GM12891 (cell line): ENCODE results near the gene PYCARD.

Experiments used
- PAX5 ChIP-seq: IDR thresholded peaks from 2 replicates; pipeline ENCODE4 v1.6.1; 2011; ENCODE audit warnings: low read length, moderate library complexity, mild to moderate bottlenecking; ENCODE audit not compliant: insufficient read depth, severe bottlenecking
- POLR2A ChIP-seq: IDR thresholded peaks from 2 replicates; pipeline ENCODE4 v1.6.1; 2011; ENCODE audit warnings: low read depth, low read length, control low read depth
- POLR2AphosphoS5 ChIP-seq: IDR thresholded peaks from 2 replicates; pipeline ENCODE4 v1.6.1; 2011; ENCODE audit warnings: low read depth, low read length, control low read depth
- POU2F2 ChIP-seq: IDR thresholded peaks from 2 replicates; pipeline ENCODE4 v1.6.1; 2011; ENCODE audit warnings: low read depth, mild to moderate bottlenecking, control low read depth, low read length, moderate library complexity
- SPI1 ChIP-seq: IDR thresholded peaks from 2 replicates; pipeline ENCODE4 v1.6.1; 2011; ENCODE audit warnings: low read depth, low read length, control low read depth
- TAF1 ChIP-seq: IDR thresholded peaks from 2 replicates; pipeline ENCODE4 v1.6.1; 2011; ENCODE audit warnings: low read depth, low read length, control low read depth

DNA sequence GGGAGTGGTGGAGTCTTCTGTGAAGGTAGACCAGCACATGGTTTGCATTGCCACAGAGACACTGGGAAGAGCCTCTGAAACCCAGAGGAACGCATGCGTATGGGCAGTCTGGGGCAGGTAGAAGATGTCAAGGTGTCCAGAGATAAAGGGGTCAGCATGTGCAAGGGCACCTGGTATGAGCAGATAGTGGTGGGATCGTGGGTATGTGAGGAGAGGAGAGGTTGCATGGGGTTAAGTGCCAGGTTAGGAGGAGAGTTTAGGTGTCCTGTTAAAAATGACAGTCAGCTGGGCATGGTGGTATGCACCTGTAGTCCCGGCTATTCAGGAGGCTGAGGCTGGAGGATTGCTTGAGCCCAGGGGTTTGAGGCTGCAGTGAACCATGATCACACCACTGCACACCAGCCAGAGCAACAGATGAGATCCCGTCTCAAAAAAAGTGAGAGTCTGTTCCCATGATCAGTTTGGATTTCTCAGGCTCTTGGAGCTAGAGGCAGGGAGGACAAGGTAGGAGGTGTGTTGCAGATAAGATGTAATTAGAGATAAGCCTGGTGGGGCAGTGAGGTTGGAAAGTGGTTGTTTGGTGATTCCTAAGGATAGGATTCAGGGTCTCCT, 3.0 kb downstream of the PYCARD start:
- TF ChIP-seq POLR2A (peak; percentile 71; the same call in 1 of the 2 replicates), POLR2AphosphoS5 (peak; percentile 91), SPI1 (no peak), TAF1 (no peak), PAX5 (no peak), POU2F2 (0 out of 2 replicates have a peak, but pooled peaks have one; percentile 38)
